GM12878 (cell line): Measurements from ENCODE around the gene CCDC191. TPM values are rescaled to one million over a fixed set of nuclear protein-coding genes. Genes with fewer than 3 reads are reported as not detected.
A peak's percentile ranks its signal among the peaks of the same experiment; 100 is the strongest.

Experiments
- ATAC-seq: fragments of 200-7000 bp; cut with Tn5 transposase; 3 replicates; pipeline ENCODE4 v1.9.1; 2020; ENCODE audit warnings: mild to moderate bottlenecking, moderate library complexity
- BruUV-seq: library from RNA; stranded (reverse); fragments of 400-500 nt; replicated peaks from 2 replicates; lab custom pipeline; 2021; lab: Mats Ljungman, UMichigan
- CTCF ChIA-PET: fragments of 300-600 bp; sonication (Branson Sonifier 250); formaldehyde crosslinking; extraction: SDS; loops from one replicate; lab custom pipeline; 2021; ENCODE audit warnings: inconsistent platforms; lab: Yijun Ruan, JAX
- POLR2A ChIA-PET: fragments of 350-600 bp; formaldehyde crosslinking; extraction: SDS; loops from one replicate; lab custom pipeline; 2021; ENCODE audit warnings: inconsistent platforms; lab: Charles Lee
- RAD21 ChIA-PET: fragments of 300-600 bp; sonication (Branson Sonifier 250); formaldehyde crosslinking; loops from one replicate; lab custom pipeline; 2023; ENCODE audit warnings: antibody characterized with exemption; ENCODE audit not compliant: unreplicated experiment; lab: Charles Lee
- SMC1A ChIA-PET: fragments of 300-600 bp; sonication (Branson Sonifier 250); formaldehyde crosslinking; loops from one replicate; lab custom pipeline; 2023; ENCODE audit not compliant: unreplicated experiment, uncharacterized antibody; lab: Charles Lee
- DNase-seq: peaks from one replicate; pipeline ENCODE4 v3.0.0-alpha.2; 2011; ENCODE audit warnings: low read depth, low spot score
- FAIRE-seq: peaks from 3 replicates; lab custom pipeline; 2011; peaks lifted over from hg19 to GRCh38; lab: Jason Lieb, UNC
- H2AFZ ChIP-seq: 2 replicates; pipeline ENCODE4 v1.6.0; 2011; ENCODE audit warnings: low read depth, low read length, control low read depth; ENCODE audit not compliant: control insufficient read depth
- H3K27ac ChIP-seq: 2 replicates; pipeline ENCODE4 v1.5.1; 2011; ENCODE audit warnings: control low read depth; ENCODE audit not compliant: control insufficient read depth, insufficient read depth
- H3K27me3 ChIP-seq, 2 experiments: replicated peaks in 1 of 2; 2 replicates each; pipeline versions ENCODE4 v1.6.0 to v1.6.1; 2011; ENCODE audit warnings: low read length in 1 of 2; ENCODE audit not compliant: control insufficient read depth in 2 of 2, insufficient read depth in 2 of 2
- H3K36me3 ChIP-seq, 2 experiments: 2 replicates each; pipeline ENCODE4 v1.5.1; 2011; ENCODE audit warnings: low read length in 1 of 2; ENCODE audit not compliant: control insufficient read depth in 2 of 2, insufficient read depth in 2 of 2
- H3K4me1 ChIP-seq: 2 replicates; pipeline ENCODE4 v1.6.1; 2011; ENCODE audit warnings: mild to moderate bottlenecking, low read length, moderate library complexity, mixed read lengths; ENCODE audit not compliant: control insufficient read depth, insufficient read depth
- H3K4me2 ChIP-seq: 2 replicates; pipeline ENCODE4 v1.6.0; 2011; ENCODE audit warnings: control low read depth; ENCODE audit not compliant: control insufficient read depth, insufficient read depth
- H3K4me3 ChIP-seq: fragments of 200-600 bp; sonication (generic); 2 replicates; pipeline ENCODE4 v1.5.1; 2016
- H3K79me2 ChIP-seq: 2 replicates; pipeline ENCODE4 v1.6.0; 2011; ENCODE audit warnings: low read length; ENCODE audit not compliant: control insufficient read depth, insufficient read depth
- H3K9ac ChIP-seq: 2 replicates; pipeline ENCODE4 v1.8.0; 2011; ENCODE audit warnings: low read length, control low read depth, mixed read lengths; ENCODE audit not compliant: control insufficient read depth, insufficient read depth
- H3K9me3 ChIP-seq: replicated peaks from 3 replicates; pipeline ENCODE4 v1.5.1; 2011; ENCODE audit warnings: mild to moderate bottlenecking, low read length; ENCODE audit not compliant: control insufficient read depth, insufficient read depth
- H4K20me1 ChIP-seq: 2 replicates; pipeline ENCODE4 v1.6.0; 2011; ENCODE audit not compliant: control insufficient read depth, insufficient read depth
- BCL11A ChIP-seq: IDR thresholded peaks from 2 replicates; pipeline ENCODE4 v1.6.1; 2011; ENCODE audit warnings: low read depth, low read length
- BHLHE40 ChIP-seq, 2 experiments: fragments of 450-650 bp in 1 of 2; IDR thresholded peaks; 2 replicates each; pipeline ENCODE4 v1.6.1; 2011 to 2017; ENCODE audit warnings: low read depth in 2 of 2, borderline replicate concordance in 1 of 2, improper control_type of control experiment in 1 of 2, low read length in 1 of 2, mild to moderate bottlenecking in 1 of 2
- BRCA1 ChIP-seq: IDR thresholded peaks from 2 replicates; pipeline ENCODE4 v1.6.1; 2011; ENCODE audit warnings: low read depth, low read length, improper control_type of control experiment
- CEBPB ChIP-seq, 2 experiments: fragments of 150-350 bp in 1 of 2; IDR thresholded peaks; 2 replicates each; pipeline ENCODE4 v1.6.1; 2012 to 2014; ENCODE audit warnings: low read depth in 2 of 2, low read length in 2 of 2, borderline replicate concordance in 1 of 2, inconsistent platforms in 1 of 2
- EED ChIP-seq: sonication (generic); IDR thresholded peaks from 2 replicates; pipeline ENCODE4 v1.6.1; 2016; ENCODE audit warnings: antibody characterized with exemption, low read depth
- EGR1 ChIP-seq, 2 experiments: IDR thresholded peaks; 1 replicate in 1 of 2; 2 replicates in 1 of 2; pipeline ENCODE4 v1.6.1; 2011 to 2012; ENCODE audit warnings: low read depth in 2 of 2, low read length in 2 of 2, borderline replicate concordance in 1 of 2, mild to moderate bottlenecking in 1 of 2, moderate library complexity in 1 of 2
- FOXM1 ChIP-seq: IDR thresholded peaks from 2 replicates; pipeline ENCODE4 v1.6.1; 2012; ENCODE audit warnings: low read depth, mild to moderate bottlenecking, inconsistent platforms, low read length, moderate library complexity
- HDGF ChIP-seq: fragments of 450-650 bp; IDR thresholded peaks from 2 replicates; pipeline ENCODE4 v1.6.1; 2016; ENCODE audit warnings: antibody characterized with exemption
- IKZF1 ChIP-seq: fragments of 450-650 bp; conservative IDR thresholded peaks from 2 replicates; pipeline ENCODE4 v1.6.1; 2017; ENCODE audit warnings: antibody characterized with exemption, mild to moderate bottlenecking
- IKZF2 ChIP-seq, 2 experiments: fragments of 450-650 bp; IDR thresholded peaks; 2 replicates each; pipeline ENCODE4 v1.6.1; 2017; ENCODE audit warnings: mild to moderate bottlenecking in 2 of 2, moderate library complexity in 2 of 2
- KDM1A ChIP-seq: fragments of 200-600 bp; sonication (generic); IDR thresholded peaks from 2 replicates; pipeline ENCODE4 v1.6.1; 2016; ENCODE audit warnings: borderline replicate concordance
- MEF2B ChIP-seq: fragments of 450-650 bp; IDR thresholded peaks from 2 replicates; pipeline ENCODE4 v1.6.1; 2018; ENCODE audit warnings: mild to moderate bottlenecking, moderate library complexity; ENCODE audit not compliant: partially characterized antibody, poor library complexity, severe bottlenecking
- NBN ChIP-seq: fragments of 450-650 bp; IDR thresholded peaks from 2 replicates; pipeline ENCODE4 v1.6.1; 2016
- SIN3A ChIP-seq: IDR thresholded peaks from 2 replicates; pipeline ENCODE4 v1.6.1; 2012; ENCODE audit warnings: low read depth, low read length, improper control_type of control experiment
- SREBF1 ChIP-seq: IDR thresholded peaks from 2 replicates; pipeline ENCODE4 v1.6.1; 2012; ENCODE audit warnings: mild to moderate bottlenecking, low read length
- STAT1 ChIP-seq: fragments of 450-650 bp; conservative IDR thresholded peaks from 2 replicates; pipeline ENCODE4 v1.6.1; 2014; ENCODE audit warnings: antibody characterized with exemption, mild to moderate bottlenecking
- SUZ12 ChIP-seq: fragments of 200-600 bp; sonication (generic); IDR thresholded peaks from one replicate; pipeline ENCODE4 v1.6.1; 2018; ENCODE audit warnings: antibody characterized with exemption, mild to moderate bottlenecking; ENCODE audit not compliant: unreplicated experiment
- WRNIP1 ChIP-seq: IDR thresholded peaks from 2 replicates; pipeline ENCODE4 v1.6.1; 2011; ENCODE audit warnings: low read depth, low read length, improper control_type of control experiment, borderline replicate concordance
- WGBS: methylation state at CpG from one replicate; pipeline ENCODE4 v1.1.6; 2016; ENCODE audit warnings: low lambda C conversion rate; ENCODE audit not compliant: insufficient replicate concordance, insufficient coverage; ENCODE audit errors: missing lambda C conversion rate; 5-methylcytosine and 5-hydroxymethylcytosine counted together
- in situ Hi-C: fragments of 300-500 bp; cut with MboI; formaldehyde crosslinking; loops from 9 replicates; pipeline ENCODE4 v1.14.3; 2018; ENCODE audit warnings: mixed read lengths
- intact Hi-C: fragments of 100-400 bp; cut with micrococcal nuclease; formaldehyde crosslinking; loops from one replicate; pipeline ENCODE4 v1.14.2; 2022; ENCODE audit not compliant: unreplicated experiment
- polyA plus RNA-seq, 11 experiments: library from polyadenylated mRNA; depleted of rRNA in 4 of 11; unstranded in 6 of 11; stranded (reverse) in 5 of 11; fragments of >200 nt; fragmentation: Nextera tagmentation in 4 of 11; fragmentation: Illumina TruSeq in 1 of 11; extraction: Ambion mirVana in 4 of 11; extraction: Trizol in 1 of 11; gene quantifications; 1 replicate in 1 of 11; 2 replicates in 10 of 11; pipeline versions ENCODE4 v1.2.1 to v1.2.3, GENCODE V29; 2011 to 2016; ENCODE audit warnings: inconsistent platforms in 2 of 11, missing spikeins in 2 of 11, low read depth in 1 of 11
- total RNA-seq, 4 experiments: library from RNA; depleted of rRNA in 3 of 4; stranded (reverse); fragments of >200 nt in 3 of 4; fragmentation: Illumina TruSeq in 1 of 4; extraction: Trizol in 1 of 4; gene quantifications; 2 replicates each; pipeline versions ENCODE4 v1.2.1 to v1.2.3, GENCODE V29; 2013 to 2021
- TF ChIP-seq, protein P1 (sequence below): fragments of 450-650 bp; IDR thresholded peaks from 2 replicates; pipeline ENCODE4 v1.6.1; 2018; ENCODE audit warnings: mild to moderate bottlenecking, low read depth, moderate library complexity; ENCODE audit not compliant: partially characterized antibody
- TF ChIP-seq, protein P2 (sequence below): fragments of 450-650 bp; conservative IDR thresholded peaks from 2 replicates; pipeline ENCODE4 v1.6.1; 2017; ENCODE audit warnings: mild to moderate bottlenecking, moderate library complexity

Gene CCDC191
- total and polyA plus RNA-seq, 10 of the 15 experiments (the other 5 are each of a cell fraction or from before 2014, with no cell fraction given): 1.2 to 2.9 (median 1.7) TPM

DNA sequence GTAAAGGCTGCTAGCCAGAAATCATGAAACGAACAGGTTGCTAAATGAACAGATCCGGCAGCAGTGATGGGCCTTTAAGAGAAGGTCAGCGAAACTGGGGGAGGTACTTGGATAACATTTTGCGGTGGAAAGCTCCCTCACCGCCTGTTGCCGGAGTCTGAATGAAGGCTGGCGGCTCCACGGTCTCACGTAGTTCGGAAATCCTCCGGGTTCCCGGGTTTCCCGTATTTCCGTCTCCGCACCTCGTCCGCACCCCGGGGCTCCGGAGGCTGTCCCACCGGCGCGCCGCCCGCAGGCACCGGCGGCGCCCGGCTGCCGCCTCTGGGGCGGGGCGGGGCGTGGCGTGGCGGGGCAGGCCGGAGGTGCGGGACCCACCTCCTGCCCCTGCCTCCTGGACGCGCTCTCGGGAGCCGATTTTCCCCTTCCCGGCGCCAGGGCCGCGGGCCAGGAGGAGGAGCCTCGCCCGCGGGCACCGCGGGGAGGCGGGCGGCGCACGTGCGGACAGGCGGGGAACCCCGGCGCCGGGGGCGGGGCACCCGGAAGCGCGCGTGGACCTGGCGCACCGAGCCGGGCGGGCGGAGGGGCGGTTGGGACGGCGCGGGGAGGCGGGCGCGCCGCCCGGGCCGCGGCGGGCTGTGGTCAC is 108.8 kb downstream of the CCDC191 start, which contains the start of gene ZDHHC23:
Gene ZDHHC23 (plus strand): TSS at position 642 of the 643 bp plus-strand sequence. CDS start 790 bp downstream, outside the sequence.
- H3K36me3 ChIP-seq: no peaks in the 10 kb centered on the region
- intact Hi-C loops: loop anchor here (5.0 kb wide), 1 partner anchor 110 kb away; the partner anchor contains the start of genes CCDC191 and QTRT2
- H3K9me3 ChIP-seq: no peaks in the 10 kb centered on the region
- SMC1A ChIA-PET: interaction anchor here (0.6 kb wide), 1 partner anchor 213 kb away, joined by 3 read pairs; no protein-coding TSS in a partner anchor
- H3K4me2 ChIP-seq: peak within 1 kb of the TSS; percentile 99
- POLR2A ChIA-PET: no interaction called here
- H3K9ac ChIP-seq: peak within 1 kb of the TSS; percentile 46; the same call in 1 of the 2 replicates
- ATAC-seq (peak; percentile 79), FAIRE-seq (peak; percentile 82), DNase-seq (no peak)
- H3K27ac ChIP-seq: no peak within 1 kb of the TSS
- no TSS peak for BruUV-seq
- RAD21 ChIA-PET: no interaction called here
- WGBS: 0% methylated on average over 52 of the region's 80 CpGs
- no peaks in the 10 kb centered on the region for H4K20me1 ChIP-seq
- H3K27me3 ChIP-seq: no peaks in the 10 kb centered on the region
- no peaks in the 10 kb centered on the region for H3K4me1 ChIP-seq
- no peaks in the 10 kb centered on the region for H3K79me2 ChIP-seq
- H3K4me3 ChIP-seq: peak within 1 kb of the TSS; percentile 70
- H2AFZ ChIP-seq: peak within 1 kb of the TSS; percentile 90
- CTCF ChIA-PET: no interaction called here
- in situ Hi-C loops: no loop called here
- peak; percentile 80 for TF ChIP-seq IKZF1
- TF ChIP-seq CEBPB (IDR thresholded peaks at IDR 0.05; ENCODE audit: borderline replicate concordance in 1 of 2, low read depth in 2 of 2, low read length in 2 of 2): no peak
- no peak for TF ChIP-seq STAT1
- TF ChIP-seq HDGF: no peak
- TF ChIP-seq SIN3A: peak; percentile 29; the same call in 1 of the 2 replicates
- TF ChIP-seq WRNIP1: no peak
- TF ChIP-seq, protein P1, sequence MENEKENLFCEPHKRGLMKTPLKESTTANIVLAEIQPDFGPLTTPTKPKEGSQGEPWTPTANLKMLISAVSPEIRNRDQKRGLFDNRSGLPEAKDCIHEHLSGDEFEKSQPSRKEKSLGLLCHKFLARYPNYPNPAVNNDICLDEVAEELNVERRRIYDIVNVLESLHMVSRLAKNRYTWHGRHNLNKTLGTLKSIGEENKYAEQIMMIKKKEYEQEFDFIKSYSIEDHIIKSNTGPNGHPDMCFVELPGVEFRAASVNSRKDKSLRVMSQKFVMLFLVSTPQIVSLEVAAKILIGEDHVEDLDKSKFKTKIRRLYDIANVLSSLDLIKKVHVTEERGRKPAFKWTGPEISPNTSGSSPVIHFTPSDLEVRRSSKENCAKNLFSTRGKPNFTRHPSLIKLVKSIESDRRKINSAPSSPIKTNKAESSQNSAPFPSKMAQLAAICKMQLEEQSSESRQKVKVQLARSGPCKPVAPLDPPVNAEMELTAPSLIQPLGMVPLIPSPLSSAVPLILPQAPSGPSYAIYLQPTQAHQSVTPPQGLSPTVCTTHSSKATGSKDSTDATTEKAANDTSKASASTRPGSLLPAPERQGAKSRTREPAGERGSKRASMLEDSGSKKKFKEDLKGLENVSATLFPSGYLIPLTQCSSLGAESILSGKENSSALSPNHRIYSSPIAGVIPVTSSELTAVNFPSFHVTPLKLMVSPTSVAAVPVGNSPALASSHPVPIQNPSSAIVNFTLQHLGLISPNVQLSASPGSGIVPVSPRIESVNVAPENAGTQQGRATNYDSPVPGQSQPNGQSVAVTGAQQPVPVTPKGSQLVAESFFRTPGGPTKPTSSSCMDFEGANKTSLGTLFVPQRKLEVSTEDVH: no peak
- no peak for TF ChIP-seq KDM1A
- TF ChIP-seq SREBF1: no peak
- peak in 1 of 2 experiments; percentile 33; a peak in 1 of 3 replicates for TF ChIP-seq EGR1 (IDR thresholded peaks at IDR 0.05; ENCODE audit: borderline replicate concordance in 1 of 2, low read depth in 2 of 2, low read length in 2 of 2)
- TF ChIP-seq, protein P2, sequence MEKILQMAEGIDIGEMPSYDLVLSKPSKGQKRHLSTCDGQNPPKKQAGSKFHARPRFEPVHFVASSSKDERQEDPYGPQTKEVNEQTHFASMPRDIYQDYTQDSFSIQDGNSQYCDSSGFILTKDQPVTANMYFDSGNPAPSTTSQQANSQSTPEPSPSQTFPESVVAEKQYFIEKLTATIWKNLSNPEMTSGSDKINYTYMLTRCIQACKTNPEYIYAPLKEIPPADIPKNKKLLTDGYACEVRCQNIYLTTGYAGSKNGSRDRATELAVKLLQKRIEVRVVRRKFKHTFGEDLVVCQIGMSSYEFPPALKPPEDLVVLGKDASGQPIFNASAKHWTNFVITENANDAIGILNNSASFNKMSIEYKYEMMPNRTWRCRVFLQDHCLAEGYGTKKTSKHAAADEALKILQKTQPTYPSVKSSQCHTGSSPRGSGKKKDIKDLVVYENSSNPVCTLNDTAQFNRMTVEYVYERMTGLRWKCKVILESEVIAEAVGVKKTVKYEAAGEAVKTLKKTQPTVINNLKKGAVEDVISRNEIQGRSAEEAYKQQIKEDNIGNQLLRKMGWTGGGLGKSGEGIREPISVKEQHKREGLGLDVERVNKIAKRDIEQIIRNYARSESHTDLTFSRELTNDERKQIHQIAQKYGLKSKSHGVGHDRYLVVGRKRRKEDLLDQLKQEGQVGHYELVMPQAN: 0 out of 2 replicates have a peak, but pooled peaks have one; percentile 35
- no peak for TF ChIP-seq BCL11A
- TF ChIP-seq MEF2B: no peak
- no peak for TF ChIP-seq FOXM1
- no peak for TF ChIP-seq IKZF2 (IDR thresholded peaks at IDR 0.05)
- TF ChIP-seq BRCA1: no peak
- peak; percentile 44; the same call in 1 of the 2 replicates for TF ChIP-seq EED
- TF ChIP-seq NBN: no peak
- no peak for TF ChIP-seq SUZ12
- peak; percentile 98 to 100 for TF ChIP-seq BHLHE40 (IDR thresholded peaks at IDR 0.05; ENCODE audit: borderline replicate concordance in 1 of 2, low read depth in 2 of 2, low read length in 1 of 2)
